ENCODE measurements around the gene CCSER2. TPM values are rescaled to one million over a fixed set of nuclear protein-coding genes. Genes with fewer than 3 reads are reported as not detected.

Gene CCSER2
- total RNA-seq, 1 experiment from 2014 or later, result 56.6 TPM

GRCh38 chr10:84539216-84539615 lies 210.8 kb downstream of the CCSER2 start:
- intact Hi-C loops (cut with micrococcal nuclease; ENCODE audit: unreplicated experiment), result no loop called here
- no peak overlapping the region for H3K4me2 ChIP-seq
- H4K20me1 ChIP-seq (ENCODE audit: insufficient read depth), result no peaks in the 10 kb centered on the region
- no peak overlapping the region for H3K27ac ChIP-seq
- BruUV-seq (replicated peaks), result no TSS peak
- H3K4me3 ChIP-seq, result no peak overlapping the region
- DNase-seq, result no peak
- 0 out of 2 replicates have a peak overlapping the region, but pooled peaks have one; percentile 59 for H2AFZ ChIP-seq
- ChIA-PET CTCF (interaction anchor here (1.0 to 1.9 kb wide), 3 partner anchors 109 to 272 kb away, joined by 3 to 13 read pairs (median 6); no protein-coding TSS in a partner anchor), POLR2A (ENCODE audit: unreplicated experiment) (no interaction called here)
- no peaks in the 10 kb centered on the region for H3K27me3 ChIP-seq (ENCODE audit: insufficient read depth, low read depth)
- H3K4me1 ChIP-seq (replicated peaks; ENCODE audit: insufficient read depth), result peaks cover 12% of the 10 kb centered on the region
- H3K9me2 ChIP-seq (ENCODE audit: insufficient read depth), result no peaks in the 10 kb centered on the region
- H3K79me2 ChIP-seq (ENCODE audit: low read depth), result no peaks in the 10 kb centered on the region
- H3K9me3 ChIP-seq (ENCODE audit: insufficient read depth, low read depth), result no peaks in the 10 kb centered on the region
- TF ChIP-seq EZH2 (IDR thresholded peaks at IDR 0.05; ENCODE audit: low read depth) (no peak), CTCF (conservative IDR thresholded peaks at IDR 0.05) (no peak)
- no peaks in the 10 kb centered on the region for H3F3A ChIP-seq (ENCODE audit: insufficient read depth, low read depth)
- H3K36me3 ChIP-seq (ENCODE audit: low read depth), result no peaks in the 10 kb centered on the region

GRCh38 chr10:84540022-84540616 lies 211.7 kb downstream of the CCSER2 start:
- Histone ChIP-seq H3K4me3 (peak overlapping the region; percentile 30; the same call in 1 of the 2 replicates), H3K4me1 (replicated peaks; ENCODE audit: insufficient read depth) (peaks cover 12% of the 10 kb centered on the region), H3K9me2 (ENCODE audit: insufficient read depth) (no peaks in the 10 kb centered on the region), H3K9me3 (ENCODE audit: insufficient read depth, low read depth) (no peaks in the 10 kb centered on the region), H3K27ac (no peak overlapping the region), H3K36me3 (ENCODE audit: low read depth) (no peaks in the 10 kb centered on the region), H2AFZ (peak overlapping the region; percentile 59), H3K27me3 (ENCODE audit: insufficient read depth, low read depth) (no peaks in the 10 kb centered on the region), H3F3A (ENCODE audit: insufficient read depth, low read depth) (no peaks in the 10 kb centered on the region), H3K4me2 (peak overlapping the region; percentile 75), H4K20me1 (ENCODE audit: insufficient read depth) (no peaks in the 10 kb centered on the region), H3K79me2 (ENCODE audit: low read depth) (no peaks in the 10 kb centered on the region)
- ChIA-PET POLR2A (ENCODE audit: unreplicated experiment) (interaction anchor here (0.6 to 1.2 kb wide), 7 partner anchors 46 to 799 kb away, joined by 4 to 11 read pairs (median 5); partner anchors contain the start of gene CCSER2), CTCF (interaction anchor here (0.8 to 1.9 kb wide), 10 partner anchors 9 to 1456 kb away, joined by 3 to 13 read pairs (median 4); partner anchors contain the start of gene CCSER2)
- TF ChIP-seq CTCF (conservative IDR thresholded peaks at IDR 0.05), result no peak
- TF ChIP-seq EZH2 (IDR thresholded peaks at IDR 0.05; ENCODE audit: low read depth), result no peak
- intact Hi-C loops (cut with micrococcal nuclease; ENCODE audit: unreplicated experiment), result loop anchor here (1.0 kb wide), 1 partner anchor 46 kb away; no protein-coding TSS in a partner anchor
- peak; percentile 67 to 80 for DNase-seq
- no TSS peak for BruUV-seq (replicated peaks)

GRCh38 chr10:84540617-84541288 lies 212.4 kb downstream of the CCSER2 start:
- BruUV-seq (replicated peaks), result TSS peak; percentile 66
- Histone ChIP-seq H3K27ac (no peak overlapping the region), H3K4me2 (peak overlapping the region; percentile 75), H3K79me2 (ENCODE audit: low read depth) (no peaks in the 10 kb centered on the region), H3K4me1 (replicated peaks; ENCODE audit: insufficient read depth) (peaks cover 12% of the 10 kb centered on the region), H3K9me3 (ENCODE audit: insufficient read depth, low read depth) (no peaks in the 10 kb centered on the region), H3K36me3 (ENCODE audit: low read depth) (no peaks in the 10 kb centered on the region), H3K27me3 (ENCODE audit: insufficient read depth, low read depth) (no peaks in the 10 kb centered on the region), H3K4me3 (peak overlapping the region; percentile 30; the same call in 1 of the 2 replicates), H4K20me1 (ENCODE audit: insufficient read depth) (no peaks in the 10 kb centered on the region), H2AFZ (no peak overlapping the region), H3K9me2 (ENCODE audit: insufficient read depth) (no peaks in the 10 kb centered on the region), H3F3A (ENCODE audit: insufficient read depth, low read depth) (no peaks in the 10 kb centered on the region)
- intact Hi-C loops (cut with micrococcal nuclease; ENCODE audit: unreplicated experiment), result loop anchor here (1.0 kb wide), 1 partner anchor 46 kb away; no protein-coding TSS in a partner anchor
- no peak for TF ChIP-seq EZH2 (IDR thresholded peaks at IDR 0.05; ENCODE audit: low read depth)
- TF ChIP-seq CTCF (conservative IDR thresholded peaks at IDR 0.05), result peak; percentile 95
- ChIA-PET POLR2A (ENCODE audit: unreplicated experiment) (interaction anchor here (0.6 to 1.2 kb wide), 4 partner anchors 47 to 212 kb away, joined by 4 to 7 read pairs (median 6); partner anchors contain the start of gene CCSER2), CTCF (interaction anchor here (0.6 to 1.9 kb wide), 10 partner anchors 8 to 1455 kb away, joined by 3 to 13 read pairs (median 4); partner anchors contain the start of gene CCSER2)
- DNase-seq, result peak in 1 of 2 experiments; percentile 69
